Fibroblast of lung (primary cell): ENCODE results near the gene GPC5. TPM values are rescaled to one million over a fixed set of nuclear protein-coding genes. Genes with fewer than 3 reads are reported as not detected.

Experiments
- DNase-seq, 2 donors: peaks; one replicate each; pipeline versions ENCODE4 v3.0.0 to v3.0.0-alpha.2; 2010; ENCODE audit warnings: low read depth in 2 of 2
- H2AFZ ChIP-seq: 2 replicates; pipeline ENCODE4 v1.5.1; 2012; ENCODE audit warnings: low read length, control low read depth, inconsistent platforms
- H3K27ac ChIP-seq: 2 replicates; pipeline ENCODE4 v1.5.1; 2011; ENCODE audit warnings: low read length, control low read depth; ENCODE audit not compliant: insufficient read depth
- H3K27me3 ChIP-seq: 2 replicates; pipeline ENCODE4 v1.5.1; 2011; ENCODE audit warnings: mild to moderate bottlenecking, low read length; ENCODE audit not compliant: control insufficient read depth, insufficient read depth
- H3K36me3 ChIP-seq: 2 replicates; pipeline ENCODE4 v1.5.1; 2011; ENCODE audit warnings: low read length; ENCODE audit not compliant: control insufficient read depth, insufficient read depth
- H3K4me1 ChIP-seq: 2 replicates; pipeline ENCODE4 v1.5.1; 2011; ENCODE audit warnings: low read length; ENCODE audit not compliant: control insufficient read depth, insufficient read depth; ENCODE audit errors: extremely low read depth
- H3K4me2 ChIP-seq: 2 replicates; pipeline ENCODE4 v1.5.1; 2011; ENCODE audit warnings: low read length, control low read depth; ENCODE audit not compliant: insufficient read depth; ENCODE audit errors: extremely low read depth
- H3K4me3 ChIP-seq, 4 experiments: fragments of 200-600 bp in 1 of 4; sonication (generic) in 1 of 4; replicated peaks in 1 of 4; 2 replicates each; pipeline ENCODE4 v1.5.1; 2011 to 2016; ENCODE audit warnings: low read length in 4 of 4, low read depth in 3 of 4, mild to moderate bottlenecking in 3 of 4, control low read depth in 2 of 4, inconsistent platforms in 1 of 4, mixed read lengths in 1 of 4; ENCODE audit not compliant: insufficient read depth in 1 of 4; ENCODE audit errors: control extremely low read depth in 1 of 4
- H3K79me2 ChIP-seq: 2 replicates; pipeline ENCODE4 v1.5.1; 2012; ENCODE audit warnings: mild to moderate bottlenecking, low read length, inconsistent platforms; ENCODE audit not compliant: control insufficient read depth, insufficient read depth
- H3K9ac ChIP-seq: 2 replicates; pipeline ENCODE4 v1.5.1; 2011; ENCODE audit warnings: mild to moderate bottlenecking, low read length, control low read depth; ENCODE audit not compliant: insufficient read depth
- H3K9me3 ChIP-seq: 2 replicates; pipeline ENCODE4 v1.5.1; 2012; ENCODE audit warnings: low read depth, low read length; ENCODE audit not compliant: control insufficient read depth, insufficient read depth
- H4K20me1 ChIP-seq: 2 replicates; pipeline ENCODE4 v1.5.1; 2011; ENCODE audit warnings: low read length; ENCODE audit not compliant: control insufficient read depth, insufficient read depth; ENCODE audit errors: extremely low read depth
- EZH2 ChIP-seq: IDR thresholded peaks from 2 replicates; pipeline ENCODE4 v1.5.1; 2012; ENCODE audit warnings: low read length, control low read depth, mild to moderate bottlenecking; ENCODE audit errors: missing control alignments
- polyA plus RNA-seq, 2 donors: library from polyadenylated mRNA; depleted of rRNA in 1 of 2; stranded (reverse) in 1 of 2; unstranded in 1 of 2; fragments of >200 nt; gene quantifications; 2 replicates each; pipeline ENCODE4 v1.2.1, GENCODE V29; 2011 to 2012; ENCODE audit warnings: missing spikeins in 1 of 2
- total RNA-seq: library from RNA; depleted of rRNA; stranded (reverse); fragments of >200 nt; gene quantifications from 2 replicates; pipeline ENCODE4 v1.2.1, GENCODE V29; 2014
- TF ChIP-seq, protein P1 (sequence below), 2 donors: IDR thresholded peaks in 1 of 2; conservative IDR thresholded peaks in 1 of 2; 1 replicate in 1 of 2; 2 replicates in 1 of 2; pipeline ENCODE4 v1.5.1; 2011 to 2012; ENCODE audit warnings: low read length in 2 of 2, control low read depth in 1 of 2, inconsistent platforms in 1 of 2, low read depth in 1 of 2, mild to moderate bottlenecking in 1 of 2

The GPC5 gene
- total and polyA plus RNA-seq, 2 donors (not counting 1 experiment from before 2014, with no cell fraction given) = 0.17 TPM; not detected in 1

DNA sequence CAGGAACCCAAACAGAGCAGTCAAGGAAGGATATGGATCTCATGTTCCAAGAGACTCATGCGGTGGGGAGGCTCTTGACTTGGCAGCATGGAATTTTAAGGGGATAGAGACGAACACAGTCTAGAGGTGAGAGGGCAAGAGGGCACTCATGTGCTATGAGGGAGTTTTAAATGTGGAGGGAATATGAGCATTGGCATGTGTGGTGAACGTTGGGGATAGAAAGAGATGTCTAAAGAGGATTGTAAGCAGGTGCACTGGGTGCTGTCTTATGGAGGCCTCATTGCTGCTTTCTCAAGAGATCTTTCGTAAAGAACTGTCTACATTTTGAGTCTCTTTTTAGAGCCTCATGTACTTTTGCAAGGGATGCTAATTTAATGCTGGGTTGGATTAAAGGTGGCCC is 1227.9 kb downstream of the GPC5 start:
- DNase-seq = no peak
- H3K79me2 ChIP-seq = no peaks in the 10 kb centered on the region
- no peak overlapping the region for H3K4me3 ChIP-seq
- H3K9ac ChIP-seq = no peak overlapping the region
- H3K9me3 ChIP-seq = no peaks in the 10 kb centered on the region
- H3K27me3 ChIP-seq = no peaks in the 10 kb centered on the region
- no peaks in the 10 kb centered on the region for H3K4me1 ChIP-seq
- no peak overlapping the region for H3K27ac ChIP-seq
- H2AFZ ChIP-seq = no peak overlapping the region
- no peak overlapping the region for H3K4me2 ChIP-seq
- no peaks in the 10 kb centered on the region for H4K20me1 ChIP-seq
- TF ChIP-seq EZH2 = no peak
- TF ChIP-seq, protein P1, sequence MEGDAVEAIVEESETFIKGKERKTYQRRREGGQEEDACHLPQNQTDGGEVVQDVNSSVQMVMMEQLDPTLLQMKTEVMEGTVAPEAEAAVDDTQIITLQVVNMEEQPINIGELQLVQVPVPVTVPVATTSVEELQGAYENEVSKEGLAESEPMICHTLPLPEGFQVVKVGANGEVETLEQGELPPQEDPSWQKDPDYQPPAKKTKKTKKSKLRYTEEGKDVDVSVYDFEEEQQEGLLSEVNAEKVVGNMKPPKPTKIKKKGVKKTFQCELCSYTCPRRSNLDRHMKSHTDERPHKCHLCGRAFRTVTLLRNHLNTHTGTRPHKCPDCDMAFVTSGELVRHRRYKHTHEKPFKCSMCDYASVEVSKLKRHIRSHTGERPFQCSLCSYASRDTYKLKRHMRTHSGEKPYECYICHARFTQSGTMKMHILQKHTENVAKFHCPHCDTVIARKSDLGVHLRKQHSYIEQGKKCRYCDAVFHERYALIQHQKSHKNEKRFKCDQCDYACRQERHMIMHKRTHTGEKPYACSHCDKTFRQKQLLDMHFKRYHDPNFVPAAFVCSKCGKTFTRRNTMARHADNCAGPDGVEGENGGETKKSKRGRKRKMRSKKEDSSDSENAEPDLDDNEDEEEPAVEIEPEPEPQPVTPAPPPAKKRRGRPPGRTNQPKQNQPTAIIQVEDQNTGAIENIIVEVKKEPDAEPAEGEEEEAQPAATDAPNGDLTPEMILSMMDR (conservative IDR thresholded peaks at IDR 0.05 in 1 of 2, IDR thresholded peaks at IDR 0.05 in 1 of 2; ENCODE audit: low read depth in 1 of 2, low read length in 2 of 2) = no peak
- no peaks in the 10 kb centered on the region for H3K36me3 ChIP-seq

DNA sequence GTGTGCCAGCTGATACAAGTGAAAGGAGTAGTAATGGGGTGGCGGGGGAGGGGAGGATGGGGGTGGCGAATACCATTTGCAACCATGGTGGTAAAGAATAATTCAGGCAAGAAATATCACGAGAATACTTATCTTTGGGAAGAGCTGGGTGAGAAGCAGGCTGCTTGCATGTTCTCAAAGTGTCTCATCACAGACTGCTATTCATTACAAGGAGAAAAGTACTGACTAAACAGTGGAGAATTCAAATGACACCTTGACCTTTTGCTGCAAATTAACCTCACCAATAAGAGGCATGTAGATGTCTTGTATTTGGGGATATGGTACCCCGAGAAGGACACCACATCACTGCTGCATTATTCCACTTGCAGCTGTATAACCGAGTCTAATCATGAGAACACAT is 1242.5 kb downstream of the GPC5 start:
- Histone ChIP-seq H3K9me3 (no peaks in the 10 kb centered on the region), H3K36me3 (no peaks in the 10 kb centered on the region), H2AFZ (no peak overlapping the region), H4K20me1 (no peaks in the 10 kb centered on the region), H3K27ac (no peak overlapping the region), H3K9ac (no peak overlapping the region), H3K4me1 (no peaks in the 10 kb centered on the region), H3K27me3 (no peaks in the 10 kb centered on the region), H3K4me3 (no peak overlapping the region), H3K4me2 (no peak overlapping the region), H3K79me2 (no peaks in the 10 kb centered on the region)
- peak in 1 of 2 donors; percentile 56 for DNase-seq
- TF ChIP-seq EZH2 = no peak
- TF ChIP-seq, protein P1 (conservative IDR thresholded peaks at IDR 0.05 in 1 of 2, IDR thresholded peaks at IDR 0.05 in 1 of 2; ENCODE audit: low read depth in 1 of 2, low read length in 2 of 2) = no peak

DNA sequence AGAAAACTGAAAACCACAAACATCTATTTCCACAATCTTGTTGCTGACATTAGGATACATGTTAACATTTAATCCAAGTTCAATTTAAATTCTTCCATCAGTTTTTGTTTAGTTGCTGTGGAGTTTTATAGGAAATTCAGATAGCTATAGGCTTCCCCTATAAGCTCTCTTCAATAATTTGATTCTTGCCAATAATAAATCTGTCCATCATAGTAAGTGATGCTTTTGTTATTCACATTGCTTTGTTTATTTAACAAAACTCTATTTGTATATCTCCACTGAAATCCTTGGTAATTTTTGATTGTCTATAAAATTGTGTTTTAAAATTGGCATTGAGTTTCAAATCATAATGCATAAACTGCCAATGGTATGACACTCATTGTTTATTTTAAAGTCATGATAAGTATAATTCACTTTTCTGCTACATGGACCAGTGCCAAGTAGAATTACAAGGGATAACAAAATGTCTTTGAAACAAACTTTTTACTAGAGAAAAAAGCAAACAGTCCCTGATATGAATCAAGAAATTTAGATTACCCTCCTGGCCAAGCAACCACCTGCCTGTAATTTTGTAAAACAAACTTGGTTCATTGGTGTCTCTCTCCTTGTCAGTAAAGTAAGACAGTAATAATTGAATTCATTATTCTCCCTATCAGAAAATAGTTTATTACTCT is 1250.9 kb downstream of the GPC5 start:
- Histone ChIP-seq H3K4me3 (no peak overlapping the region), H3K27me3 (no peaks in the 10 kb centered on the region), H3K4me1 (no peaks in the 10 kb centered on the region), H3K4me2 (no peak overlapping the region), H3K79me2 (no peaks in the 10 kb centered on the region), H2AFZ (no peak overlapping the region), H4K20me1 (no peaks in the 10 kb centered on the region), H3K27ac (no peak overlapping the region), H3K9ac (no peak overlapping the region), H3K36me3 (no peaks in the 10 kb centered on the region), H3K9me3 (no peaks in the 10 kb centered on the region)
- TF ChIP-seq, protein P1 (conservative IDR thresholded peaks at IDR 0.05 in 1 of 2, IDR thresholded peaks at IDR 0.05 in 1 of 2; ENCODE audit: low read depth in 1 of 2, low read length in 2 of 2) = no peak
- TF ChIP-seq EZH2 = no peak
- DNase-seq = peak in 1 of 2 donors; percentile 27
